ENCODE results near the gene NEDD4L. TPM values are rescaled to one million over a fixed set of nuclear protein-coding genes. Genes with fewer than 3 reads are reported as not detected.

NEDD4L gene
- total RNA-seq, 1 experiment from 2014 or later, result 57.4 TPM

- Histone ChIP-seq H3K9me3 (ENCODE audit: insufficient read depth, low read depth) (no peaks in the 10 kb centered on the region), H3K27me3 (ENCODE audit: insufficient read depth, low read depth) (no peaks in the 10 kb centered on the region), H3K4me2 (no peak overlapping the region), H3F3A (ENCODE audit: insufficient read depth, low read depth) (peaks cover 21% of the 10 kb centered on the region), H3K27ac (0 out of 2 replicates have a peak overlapping the region, but pooled peaks have one; percentile 3), H3K36me3 (ENCODE audit: low read depth) (peaks cover 9% of the 10 kb centered on the region), H3K79me2 (ENCODE audit: low read depth) (peaks cover 53% of the 10 kb centered on the region), H3K9me2 (ENCODE audit: insufficient read depth) (no peaks in the 10 kb centered on the region), H2AFZ (no peak overlapping the region), H3K4me3 (no peak overlapping the region), H4K20me1 (ENCODE audit: insufficient read depth) (peaks cover 7% of the 10 kb centered on the region), H3K4me1 (replicated peaks; ENCODE audit: insufficient read depth) (peaks cover 17% of the 10 kb centered on the region; the same call in 1 of the 2 replicates)
- POLR2A ChIA-PET (ENCODE audit: unreplicated experiment), result interaction anchor here (0.6 kb wide), 1 partner anchor 132 kb away, joined by 8 read pairs; no protein-coding TSS in a partner anchor
- no TSS peak for BruUV-seq (replicated peaks)
- TF ChIP-seq CTCF (conservative IDR thresholded peaks at IDR 0.05) (no peak), EZH2 (IDR thresholded peaks at IDR 0.05; ENCODE audit: low read depth) (no peak)
- DNase-seq, result peak; percentile 12 to 48
- intact Hi-C loops (cut with micrococcal nuclease; ENCODE audit: unreplicated experiment), result no loop called here
- CTCF ChIA-PET, result interaction anchor here (0.7 kb wide), 1 partner anchor 57 kb away, joined by 8 read pairs; no protein-coding TSS in a partner anchor
Measured at GRCh38 chr18:58253871-58254270, 209.8 kb downstream of the NEDD4L start.

DNA sequence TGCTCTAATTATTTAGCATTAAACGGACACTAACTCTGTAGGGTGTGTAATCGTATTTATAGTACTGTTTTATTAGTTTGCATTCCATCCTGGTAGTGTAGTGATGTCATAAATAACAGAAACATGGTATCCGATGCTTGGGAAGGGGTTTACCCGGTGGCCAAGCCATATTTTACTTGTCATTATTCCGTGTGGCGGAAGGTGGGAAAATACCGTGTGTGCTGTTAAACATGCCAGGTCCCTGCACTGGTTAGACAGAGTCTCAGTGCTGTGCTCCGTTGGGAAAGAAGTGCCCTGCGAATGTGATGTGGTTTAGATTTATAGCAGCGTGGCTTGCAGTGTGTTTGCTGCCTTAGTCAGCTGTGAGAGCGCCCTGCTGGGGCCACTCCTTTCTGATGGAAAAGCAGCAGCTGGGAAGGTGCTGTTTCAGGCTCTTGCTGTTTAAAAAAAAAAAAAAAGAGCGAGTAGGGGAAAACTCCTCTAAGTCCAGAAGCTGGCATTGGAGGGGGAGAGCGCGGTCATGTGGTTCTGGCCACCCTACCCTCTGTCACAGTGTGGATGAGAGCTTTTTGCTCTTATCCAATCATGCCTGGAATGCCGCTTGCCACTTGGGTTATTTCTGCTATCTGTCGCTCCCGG, 211.0 kb downstream of the NEDD4L start:
- Histone ChIP-seq H4K20me1 (ENCODE audit: insufficient read depth) (peaks cover 11% of the 10 kb centered on the region; the same call in 1 of the 2 replicates), H3K4me1 (replicated peaks; ENCODE audit: insufficient read depth) (peaks cover 19% of the 10 kb centered on the region), H3K4me2 (no peak overlapping the region), H2AFZ (no peak overlapping the region), H3K4me3 (no peak overlapping the region), H3K79me2 (ENCODE audit: low read depth) (peaks cover 64% of the 10 kb centered on the region), H3K9me3 (ENCODE audit: insufficient read depth, low read depth) (no peaks in the 10 kb centered on the region), H3K36me3 (ENCODE audit: low read depth) (peaks cover 17% of the 10 kb centered on the region), H3F3A (ENCODE audit: insufficient read depth, low read depth) (peaks cover 24% of the 10 kb centered on the region; the same call in 1 of the 2 replicates), H3K27ac (no peak overlapping the region), H3K27me3 (ENCODE audit: insufficient read depth, low read depth) (no peaks in the 10 kb centered on the region), H3K9me2 (ENCODE audit: insufficient read depth) (no peaks in the 10 kb centered on the region)
- no peak for DNase-seq
- BruUV-seq (replicated peaks), result no TSS peak
- intact Hi-C loops (cut with micrococcal nuclease; ENCODE audit: unreplicated experiment), result no loop called here
- CTCF ChIA-PET, result no interaction called here
- no peak for TF ChIP-seq EZH2 (IDR thresholded peaks at IDR 0.05; ENCODE audit: low read depth)
- no peak for TF ChIP-seq CTCF (conservative IDR thresholded peaks at IDR 0.05)
- POLR2A ChIA-PET (ENCODE audit: unreplicated experiment), result no interaction called here

DNA sequence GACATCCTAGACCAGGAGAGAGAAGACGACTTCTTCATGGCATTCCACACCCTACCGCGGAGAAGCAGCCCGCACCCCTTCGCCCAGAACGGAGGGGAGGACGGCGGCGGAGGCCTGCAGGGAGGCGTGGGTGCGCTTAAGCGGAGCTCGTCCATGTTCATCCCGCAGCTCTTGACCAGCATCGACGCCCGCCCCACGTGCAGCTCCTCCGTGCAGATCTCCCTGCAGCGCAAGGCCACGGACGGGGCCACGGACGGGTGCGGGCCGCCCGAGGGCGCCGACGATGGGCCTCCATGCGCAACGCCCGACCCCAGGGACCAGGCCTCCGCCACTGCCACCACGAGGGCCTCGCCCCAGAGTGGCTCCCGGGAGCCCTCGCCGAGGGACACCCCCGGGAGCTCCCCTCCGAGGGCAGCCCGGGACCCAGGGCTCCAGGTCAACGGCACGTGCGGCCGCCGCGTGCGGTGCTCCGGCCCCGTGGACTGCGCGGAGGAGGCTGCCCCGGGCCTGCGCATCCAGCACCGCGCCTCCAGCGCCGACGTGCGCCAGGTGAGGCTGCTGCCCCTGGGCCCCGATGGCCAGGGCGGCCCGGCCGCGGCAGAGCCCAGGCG, 211.8 kb downstream of the NEDD4L start:
- Histone ChIP-seq H3K36me3 (ENCODE audit: low read depth) (peaks cover 17% of the 10 kb centered on the region), H3K79me2 (ENCODE audit: low read depth) (peaks cover 72% of the 10 kb centered on the region), H3K27me3 (ENCODE audit: insufficient read depth, low read depth) (no peaks in the 10 kb centered on the region), H3K9me2 (ENCODE audit: insufficient read depth) (no peaks in the 10 kb centered on the region), H3K9me3 (ENCODE audit: insufficient read depth, low read depth) (no peaks in the 10 kb centered on the region), H2AFZ (no peak overlapping the region), H3K4me2 (no peak overlapping the region), H4K20me1 (ENCODE audit: insufficient read depth) (peaks cover 11% of the 10 kb centered on the region; the same call in 1 of the 2 replicates), H3F3A (ENCODE audit: insufficient read depth, low read depth) (peaks cover 30% of the 10 kb centered on the region), H3K4me3 (no peak overlapping the region), H3K4me1 (replicated peaks; ENCODE audit: insufficient read depth) (peaks cover 27% of the 10 kb centered on the region), H3K27ac (no peak overlapping the region)
- no peak for DNase-seq
- TF ChIP-seq CTCF (conservative IDR thresholded peaks at IDR 0.05) (no peak), EZH2 (IDR thresholded peaks at IDR 0.05; ENCODE audit: low read depth) (no peak)
- intact Hi-C loops (cut with micrococcal nuclease; ENCODE audit: unreplicated experiment), result no loop called here
- CTCF ChIA-PET, result no interaction called here
- POLR2A ChIA-PET (ENCODE audit: unreplicated experiment), result no interaction called here
- BruUV-seq (replicated peaks), result no TSS peak

All from PC-9 (cell line).